Vagina (tissue), 2 donors: ENCODE measurements around the gene LATS1.

Experiments used
- POLR2A ChIP-seq, 2 donors: fragments of 450-650 bp; IDR thresholded peaks; one replicate each; pipeline ENCODE4 v1.6.1; 2017; ENCODE audit warnings: antibody characterized with exemption in 2 of 2, mild to moderate bottlenecking in 2 of 2, moderate library complexity in 2 of 2
- TF ChIP-seq, protein P1 (sequence below), 3 experiments: fragments of 450-650 bp in 2 of 3; fragments of 200-600 bp in 1 of 3; sonication (generic) in 1 of 3; IDR thresholded peaks; one replicate each; pipeline ENCODE4 v1.5.1; 2017 to 2019; ENCODE audit warnings: antibody characterized with exemption in 3 of 3, mild to moderate bottlenecking in 2 of 3, moderate library complexity in 2 of 3

DNA sequence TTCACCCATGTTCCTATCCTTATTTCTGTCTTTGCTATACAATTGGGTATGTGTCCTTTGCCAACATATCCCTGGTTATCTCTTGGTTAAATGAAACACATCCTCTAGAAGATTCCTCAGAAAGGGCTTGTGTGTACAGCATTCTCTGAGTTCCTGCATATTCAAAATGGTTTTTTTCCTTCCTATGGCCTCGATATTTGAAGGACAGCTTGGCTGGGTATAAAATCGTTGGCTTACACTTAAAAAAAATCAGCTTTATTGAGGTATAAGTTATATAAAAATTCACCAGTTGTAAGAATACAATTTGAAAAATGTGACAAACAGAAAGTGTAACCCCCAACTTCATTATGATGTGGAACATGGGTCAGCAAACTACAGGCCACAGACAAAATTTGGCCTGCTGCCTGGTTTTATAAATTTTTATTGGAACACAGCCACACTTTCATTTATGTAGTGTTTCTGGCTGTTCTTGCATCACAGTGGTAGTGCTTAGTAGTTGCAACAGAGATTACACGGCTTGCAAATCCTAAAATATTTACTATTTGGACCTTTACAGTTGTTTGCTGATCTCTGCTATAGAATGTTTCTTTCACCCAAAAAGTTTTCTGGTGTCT, 48.4 kb upstream of the LATS1 start:
- TF ChIP-seq, protein P1, sequence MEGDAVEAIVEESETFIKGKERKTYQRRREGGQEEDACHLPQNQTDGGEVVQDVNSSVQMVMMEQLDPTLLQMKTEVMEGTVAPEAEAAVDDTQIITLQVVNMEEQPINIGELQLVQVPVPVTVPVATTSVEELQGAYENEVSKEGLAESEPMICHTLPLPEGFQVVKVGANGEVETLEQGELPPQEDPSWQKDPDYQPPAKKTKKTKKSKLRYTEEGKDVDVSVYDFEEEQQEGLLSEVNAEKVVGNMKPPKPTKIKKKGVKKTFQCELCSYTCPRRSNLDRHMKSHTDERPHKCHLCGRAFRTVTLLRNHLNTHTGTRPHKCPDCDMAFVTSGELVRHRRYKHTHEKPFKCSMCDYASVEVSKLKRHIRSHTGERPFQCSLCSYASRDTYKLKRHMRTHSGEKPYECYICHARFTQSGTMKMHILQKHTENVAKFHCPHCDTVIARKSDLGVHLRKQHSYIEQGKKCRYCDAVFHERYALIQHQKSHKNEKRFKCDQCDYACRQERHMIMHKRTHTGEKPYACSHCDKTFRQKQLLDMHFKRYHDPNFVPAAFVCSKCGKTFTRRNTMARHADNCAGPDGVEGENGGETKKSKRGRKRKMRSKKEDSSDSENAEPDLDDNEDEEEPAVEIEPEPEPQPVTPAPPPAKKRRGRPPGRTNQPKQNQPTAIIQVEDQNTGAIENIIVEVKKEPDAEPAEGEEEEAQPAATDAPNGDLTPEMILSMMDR (IDR thresholded peaks at IDR 0.05): no peak
- no peak for TF ChIP-seq POLR2A (IDR thresholded peaks at IDR 0.05)
